HG03442 (cell line): ENCODE results near the gene ROS1.
"Not testable (repeated sequence)": the region's sequence is repeated elsewhere in the genome, so short reads cannot be mapped to it uniquely, and the experiment has no call there.

ENCODE experiments used
- ATAC-seq: cut with Tn5 transposase; IDR thresholded peaks from one replicate; pipeline ENCODE4 v1.9.1; 2021; ENCODE audit warnings: mild to moderate bottlenecking, moderate library complexity; ENCODE audit not compliant: unreplicated experiment

The ROS1 gene

GRCh38 chr6:117269638-117270054 is 156.1 kb downstream of the ROS1 start:
- no peak for ATAC-seq

DNA sequence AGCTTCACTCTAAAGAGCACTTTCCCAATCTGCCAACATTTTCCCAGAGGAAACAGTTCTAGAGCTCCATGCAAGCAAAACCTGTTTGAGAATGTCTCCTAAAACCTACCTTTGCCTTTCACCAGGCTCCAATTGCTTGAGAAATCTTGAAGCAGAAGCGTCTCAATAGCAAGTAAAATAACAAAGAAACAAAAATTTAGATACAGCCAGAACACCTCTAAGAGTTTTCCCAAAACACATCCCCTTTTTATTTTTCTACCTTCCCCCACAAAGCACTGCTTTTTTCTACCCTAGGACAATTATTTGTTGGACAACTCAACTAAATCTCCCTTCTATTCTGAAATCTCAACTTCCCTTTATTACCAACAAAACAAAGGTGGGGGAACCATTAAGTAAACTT is 156.8 kb downstream of the ROS1 start:
- no peak for ATAC-seq

GRCh38 chr6:117267766-117268534 is 157.8 kb downstream of the ROS1 start:
- ATAC-seq = no peak

- no peak for ATAC-seq
Measured at GRCh38 chr6:117267054-117267347, 158.7 kb downstream of the ROS1 start.

GRCh38 chr6:117266257-117267053 is 159.3 kb downstream of the ROS1 start:
- ATAC-seq = no peak

GRCh38 chr6:117265410-117266256 is 160.1 kb downstream of the ROS1 start, which contains the start of gene VGLL2:
VGLL2 (plus strand) TSS chr6:117265558; CDS start chr6:117265764, 206 bp downstream.
- ATAC-seq = peak; percentile 26

DNA sequence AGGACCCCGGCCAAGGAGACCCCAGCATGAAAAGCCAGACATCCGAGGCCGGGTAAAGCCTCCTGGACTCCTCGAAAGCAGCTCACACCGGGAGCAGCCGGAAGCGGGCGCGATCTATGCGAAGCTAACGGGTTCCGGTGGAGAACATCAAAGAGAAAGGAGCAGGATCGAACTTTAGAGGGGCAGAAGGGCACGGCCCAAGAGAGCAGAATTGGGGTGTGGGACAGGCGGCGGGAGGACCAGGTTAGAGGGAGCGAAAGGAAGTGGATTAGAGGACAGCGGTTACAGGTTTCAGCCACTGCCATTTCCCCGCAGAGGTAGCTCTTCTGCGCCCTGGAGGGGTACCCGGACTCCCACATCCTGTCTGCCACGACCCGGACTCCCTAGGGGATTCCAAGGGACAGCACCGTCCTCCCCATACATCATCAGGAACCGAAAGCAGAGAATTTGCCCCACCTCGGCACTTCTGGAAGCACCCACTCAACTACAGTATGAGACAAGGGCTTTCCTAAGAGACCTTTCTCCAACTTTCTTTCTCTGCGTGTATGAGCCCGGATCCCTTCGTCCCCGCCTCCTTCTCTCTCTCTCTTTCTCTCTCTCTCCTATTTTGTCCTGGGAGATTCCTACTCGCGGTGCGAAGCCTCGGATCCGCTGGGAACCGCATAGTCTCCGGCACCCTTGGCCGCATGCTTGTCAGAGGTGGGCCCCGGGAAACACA is 160.9 kb downstream of the ROS1 start:
- ATAC-seq = peak; percentile 48

DNA sequence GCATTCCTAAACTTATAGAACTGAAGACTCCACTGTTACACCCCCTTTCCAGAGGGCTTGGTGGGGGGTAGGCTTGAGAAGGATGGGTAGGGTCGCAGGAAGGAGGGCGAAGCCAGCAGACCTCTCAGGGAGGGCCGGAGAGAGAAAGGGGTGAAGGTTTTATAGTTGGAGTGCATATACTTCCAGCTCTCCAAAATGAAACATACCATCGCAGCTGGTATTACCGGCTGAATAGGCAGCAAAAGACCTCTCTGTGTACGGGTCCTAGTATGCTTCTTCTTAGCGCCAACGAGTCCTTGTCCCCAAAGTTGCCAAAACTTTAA is 161.4 kb downstream of the ROS1 start:
- no peak for ATAC-seq

GRCh38 chr6:117263353-117263927 is 162.3 kb downstream of the ROS1 start:
- no peak for ATAC-seq

DNA sequence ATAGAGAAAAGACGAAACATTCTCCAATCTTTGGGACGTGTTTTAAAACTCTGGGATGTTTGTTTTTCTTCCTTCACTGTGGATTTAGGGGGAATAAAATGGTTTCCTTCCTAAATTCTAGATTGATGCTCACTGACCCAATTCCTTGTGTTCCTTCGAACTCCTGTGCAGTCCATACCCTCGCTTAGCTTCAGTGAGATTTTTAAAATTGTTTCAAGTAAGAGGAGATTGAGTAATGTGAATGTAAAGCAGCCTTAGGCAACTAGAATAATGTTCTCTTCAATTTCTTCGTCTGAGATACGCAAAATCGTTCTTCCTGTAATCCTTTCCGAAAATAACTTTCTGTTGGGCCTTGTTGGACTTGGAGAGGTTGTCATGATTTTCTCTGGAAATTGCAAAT is 162.9 kb downstream of the ROS1 start:
- ATAC-seq = no peak

- no peak for ATAC-seq
Measured at GRCh38 chr6:117253785-117254184, 172.0 kb downstream of the ROS1 start.

GRCh38 chr6:117244979-117245378 is 180.8 kb downstream of the ROS1 start:
- ATAC-seq = not testable (repeated sequence)

DNA sequence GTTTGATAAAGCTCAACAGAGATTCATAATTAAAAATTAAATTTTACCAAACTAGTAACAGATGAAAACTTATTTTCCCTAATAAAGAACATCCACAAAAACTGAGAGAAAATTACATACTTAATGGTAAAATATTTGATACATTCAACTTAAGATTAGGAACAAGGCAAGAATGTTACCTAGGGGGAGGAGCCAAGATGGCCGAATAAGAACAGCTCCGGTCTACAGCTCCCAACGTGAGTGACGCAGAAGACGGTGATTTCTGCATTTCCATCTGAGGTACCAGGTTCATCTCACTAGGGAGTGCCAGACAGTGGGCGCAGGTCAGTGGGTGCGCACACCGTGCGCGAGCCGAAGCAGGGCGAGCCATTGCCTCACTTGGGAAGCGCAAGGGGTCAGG is 181.2 kb downstream of the ROS1 start:
- ATAC-seq = not testable (repeated sequence)
